ENCODE results near the gene ESCO1.

Gene ESCO1

DNA sequence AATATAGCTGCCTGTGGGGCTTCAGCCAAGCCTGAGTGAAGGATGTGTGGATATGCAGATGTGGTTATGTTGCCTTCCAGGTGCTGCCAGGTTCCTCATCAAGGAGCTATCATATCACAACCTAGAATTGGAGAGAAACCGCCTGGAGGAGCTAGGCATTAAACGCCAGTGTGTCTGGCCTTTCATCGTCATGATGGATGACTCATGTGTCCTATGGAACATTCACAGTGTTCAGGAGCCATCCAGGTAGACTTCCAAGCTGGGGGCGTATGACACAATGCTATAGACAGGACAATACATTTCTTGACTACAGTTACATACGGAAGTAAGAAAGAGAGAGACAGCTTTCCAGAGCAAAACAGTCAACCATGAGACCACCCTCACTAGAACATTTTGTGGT is 86.8 kb downstream of the ESCO1 start:
- H3K9ac ChIP-seq (ENCODE audit: low read depth, low read length): no peak overlapping the region
- no peaks in the 10 kb centered on the region for H3K4me1 ChIP-seq (ENCODE audit: control insufficient read depth, insufficient read depth, low read length)
- no peaks in the 10 kb centered on the region for H3K27me3 ChIP-seq (ENCODE audit: control insufficient read depth, insufficient read depth, low read length)
- H3K4me3 ChIP-seq (ENCODE audit: low read depth, low read length): no peak overlapping the region
- no peak overlapping the region for H3K27ac ChIP-seq (ENCODE audit: low read depth, low read length)
- peaks cover 6% of the 10 kb centered on the region; the same call in 1 of the 2 replicates for H3K36me3 ChIP-seq (ENCODE audit: control insufficient read depth, insufficient read depth, low read length)
- H3K9me3 ChIP-seq (ENCODE audit: control insufficient read depth, insufficient read depth, low read length): no peaks in the 10 kb centered on the region

DNA sequence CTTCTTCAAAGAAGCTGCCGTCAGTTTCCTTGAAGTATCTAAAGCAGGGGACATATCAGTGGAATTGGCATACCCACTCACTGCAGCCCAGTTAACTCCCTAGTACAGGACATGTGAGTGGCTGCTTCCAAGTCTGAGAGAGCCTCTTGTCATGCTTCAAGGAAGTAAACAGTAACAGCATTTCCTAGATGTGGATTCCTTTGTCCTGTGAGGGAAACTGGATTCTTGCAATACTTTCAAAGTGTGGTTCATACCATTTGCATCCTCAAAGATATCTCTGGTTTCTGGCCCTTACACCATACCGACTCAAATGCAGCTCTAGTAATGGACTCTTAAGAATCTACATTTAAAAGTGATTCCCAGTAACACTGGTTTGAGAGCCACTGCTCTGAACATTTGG is 87.2 kb downstream of the ESCO1 start:
- Histone ChIP-seq H3K27me3 (ENCODE audit: control insufficient read depth, insufficient read depth, low read length) (no peaks in the 10 kb centered on the region), H3K4me1 (ENCODE audit: control insufficient read depth, insufficient read depth, low read length) (no peaks in the 10 kb centered on the region), H3K36me3 (ENCODE audit: control insufficient read depth, insufficient read depth, low read length) (peaks cover 6% of the 10 kb centered on the region; the same call in 1 of the 2 replicates), H3K9ac (ENCODE audit: low read depth, low read length) (no peak overlapping the region), H3K27ac (ENCODE audit: low read depth, low read length) (no peak overlapping the region), H3K4me3 (ENCODE audit: low read depth, low read length) (no peak overlapping the region), H3K9me3 (ENCODE audit: control insufficient read depth, insufficient read depth, low read length) (no peaks in the 10 kb centered on the region)

DNA sequence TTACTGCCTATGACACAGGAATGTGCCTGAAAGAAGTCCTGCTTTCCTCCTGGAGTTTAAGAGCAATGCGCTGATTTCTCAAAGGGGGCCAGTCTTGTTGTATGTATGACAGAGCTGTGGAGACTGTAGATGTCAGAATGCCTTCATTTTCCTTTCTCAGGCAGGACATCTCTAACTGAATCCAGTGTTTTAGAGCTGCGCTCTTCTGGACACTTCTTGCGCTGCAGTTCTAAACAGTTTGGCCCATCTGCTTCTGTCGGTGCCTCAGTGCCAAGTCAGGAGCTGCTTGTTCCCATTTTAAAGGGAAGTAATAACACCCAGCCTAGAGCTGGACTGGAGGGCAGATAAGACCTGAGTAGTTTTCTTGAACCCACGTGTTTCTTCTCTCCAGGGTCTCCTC is 91.4 kb downstream of the ESCO1 start:
- H3K4me1 ChIP-seq (ENCODE audit: control insufficient read depth, insufficient read depth, low read length): no peaks in the 10 kb centered on the region
- no peak overlapping the region for H3K27ac ChIP-seq (ENCODE audit: low read depth, low read length)
- no peak overlapping the region for H3K9ac ChIP-seq (ENCODE audit: low read depth, low read length)
- H3K27me3 ChIP-seq (ENCODE audit: control insufficient read depth, insufficient read depth, low read length): no peaks in the 10 kb centered on the region
- peaks cover 6% of the 10 kb centered on the region; the same call in 1 of the 2 replicates for H3K36me3 ChIP-seq (ENCODE audit: control insufficient read depth, insufficient read depth, low read length)
- no peaks in the 10 kb centered on the region for H3K9me3 ChIP-seq (ENCODE audit: control insufficient read depth, insufficient read depth, low read length)
- H3K4me3 ChIP-seq (ENCODE audit: low read depth, low read length): no peak overlapping the region

DNA sequence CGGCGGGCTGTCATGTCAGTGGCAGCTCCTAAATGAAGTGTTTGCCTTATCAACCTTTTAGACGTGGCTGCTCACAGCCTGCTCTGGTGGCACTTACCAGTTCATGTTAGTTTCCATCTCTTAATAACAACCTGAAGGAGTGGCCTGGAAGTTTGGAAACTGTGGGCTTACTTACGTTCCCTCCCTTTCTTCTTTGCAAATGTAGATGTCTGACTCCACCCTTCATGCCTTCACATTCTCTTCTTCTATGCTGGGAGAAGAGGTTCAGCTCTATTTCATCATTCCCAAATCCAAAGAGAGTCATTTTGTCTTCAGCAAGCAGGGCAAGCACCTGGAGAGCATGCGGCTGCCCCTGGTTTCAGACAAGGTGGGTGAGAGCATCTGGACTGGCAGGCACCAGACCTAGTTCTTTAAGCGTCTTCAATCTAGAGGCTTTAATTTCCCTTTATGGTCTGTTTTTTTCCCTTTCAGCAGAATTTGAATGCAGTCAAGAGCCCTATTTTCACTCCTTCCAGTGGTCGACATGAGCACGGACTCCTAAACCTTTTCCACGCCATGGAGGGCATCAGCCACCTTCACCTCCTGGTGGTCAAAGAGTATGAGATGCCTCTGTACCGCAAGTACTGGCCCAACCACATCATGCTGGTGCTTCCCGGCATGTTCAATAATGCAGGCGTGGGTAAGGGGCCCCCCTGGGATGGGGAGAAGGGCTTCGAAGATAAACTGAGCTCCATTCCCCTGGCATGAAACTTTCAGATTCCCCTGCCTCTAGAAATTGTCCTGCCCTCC is 92.4 kb downstream of the ESCO1 start:
- Histone ChIP-seq H3K27me3 (ENCODE audit: control insufficient read depth, insufficient read depth, low read length) (no peaks in the 10 kb centered on the region), H3K27ac (ENCODE audit: low read depth, low read length) (no peak overlapping the region), H3K36me3 (ENCODE audit: control insufficient read depth, insufficient read depth, low read length) (no peaks in the 10 kb centered on the region), H3K4me1 (ENCODE audit: control insufficient read depth, insufficient read depth, low read length) (no peaks in the 10 kb centered on the region), H3K9ac (ENCODE audit: low read depth, low read length) (no peak overlapping the region), H3K9me3 (ENCODE audit: control insufficient read depth, insufficient read depth, low read length) (no peaks in the 10 kb centered on the region), H3K4me3 (ENCODE audit: low read depth, low read length) (no peak overlapping the region)

DNA sequence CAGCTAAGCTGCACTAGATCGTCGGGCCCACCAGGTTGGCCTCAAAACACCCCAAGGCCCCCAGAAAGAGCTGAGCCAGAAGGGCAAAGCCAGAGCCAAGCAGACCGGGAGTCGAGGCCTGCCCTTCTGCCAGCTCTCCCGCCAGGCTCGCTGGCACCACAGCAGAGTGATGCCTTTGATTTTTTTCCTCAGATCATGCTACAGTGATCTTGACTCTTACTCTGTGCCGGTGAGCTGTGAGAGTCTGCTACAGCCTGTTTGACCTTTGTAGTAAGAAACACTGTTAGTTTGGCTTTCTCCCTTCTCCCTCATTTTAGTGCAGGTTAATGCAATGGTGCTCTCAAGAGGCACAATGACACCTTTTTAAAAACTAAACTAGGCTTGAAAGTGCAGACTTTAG is 97.8 kb downstream of the ESCO1 start:
- no peaks in the 10 kb centered on the region for H3K36me3 ChIP-seq (ENCODE audit: control insufficient read depth, insufficient read depth, low read length)
- no peak overlapping the region for H3K27ac ChIP-seq (ENCODE audit: low read depth, low read length)
- no peaks in the 10 kb centered on the region; the same call in 1 of the 2 replicates for H3K4me1 ChIP-seq (ENCODE audit: control insufficient read depth, insufficient read depth, low read length)
- no peaks in the 10 kb centered on the region for H3K27me3 ChIP-seq (ENCODE audit: control insufficient read depth, insufficient read depth, low read length)
- H3K9ac ChIP-seq (ENCODE audit: low read depth, low read length): no peak overlapping the region
- H3K4me3 ChIP-seq (ENCODE audit: low read depth, low read length): no peak overlapping the region
- no peaks in the 10 kb centered on the region for H3K9me3 ChIP-seq (ENCODE audit: control insufficient read depth, insufficient read depth, low read length)

- H3K9me3 ChIP-seq (ENCODE audit: control insufficient read depth, insufficient read depth, low read length): no peaks in the 10 kb centered on the region
- no peaks in the 10 kb centered on the region for H3K36me3 ChIP-seq (ENCODE audit: control insufficient read depth, insufficient read depth, low read length)
- H3K9ac ChIP-seq (ENCODE audit: low read depth, low read length): no peak overlapping the region
- no peak overlapping the region for H3K4me3 ChIP-seq (ENCODE audit: low read depth, low read length)
- no peaks in the 10 kb centered on the region for H3K27me3 ChIP-seq (ENCODE audit: control insufficient read depth, insufficient read depth, low read length)
- H3K4me1 ChIP-seq (ENCODE audit: control insufficient read depth, insufficient read depth, low read length): no peaks in the 10 kb centered on the region; the same call in 1 of the 2 replicates
- H3K27ac ChIP-seq (ENCODE audit: low read depth, low read length): no peak overlapping the region
These were observed 100.5 kb downstream of the ESCO1 start for GRCh38 chr18:21499997-21500396.

GRCh38 chr18:21496277-21496835 is 104.1 kb downstream of the ESCO1 start:
- no peaks in the 10 kb centered on the region for H3K27me3 ChIP-seq (ENCODE audit: control insufficient read depth, insufficient read depth, low read length)
- no peak overlapping the region for H3K27ac ChIP-seq (ENCODE audit: low read depth, low read length)
- no peaks in the 10 kb centered on the region for H3K36me3 ChIP-seq (ENCODE audit: control insufficient read depth, insufficient read depth, low read length)
- no peaks in the 10 kb centered on the region for H3K9me3 ChIP-seq (ENCODE audit: control insufficient read depth, insufficient read depth, low read length)
- no peak overlapping the region for H3K9ac ChIP-seq (ENCODE audit: low read depth, low read length)
- no peaks in the 10 kb centered on the region; the same call in 1 of the 2 replicates for H3K4me1 ChIP-seq (ENCODE audit: control insufficient read depth, insufficient read depth, low read length)
- H3K4me3 ChIP-seq (ENCODE audit: low read depth, low read length): no peak overlapping the region

DNA sequence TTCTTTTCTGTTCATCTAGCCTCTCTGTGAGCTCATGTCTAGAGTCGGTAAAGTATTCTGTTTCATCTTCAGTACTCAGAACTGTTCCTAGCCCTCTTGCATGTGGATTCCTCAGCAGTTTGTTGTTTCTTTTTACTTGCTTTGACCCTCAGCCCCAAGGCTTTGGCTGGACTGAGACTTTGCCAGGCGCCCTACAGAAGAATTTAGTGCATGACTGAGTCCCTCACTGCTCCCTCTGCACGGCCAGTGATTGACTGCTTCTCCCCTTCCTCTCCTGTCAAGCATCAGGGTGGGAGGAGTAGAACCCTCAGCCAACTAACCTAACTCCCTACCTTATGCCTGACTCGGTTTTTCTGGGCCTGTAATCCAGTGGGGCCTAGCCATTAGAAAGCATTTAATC is 109.8 kb downstream of the ESCO1 start:
- Histone ChIP-seq H3K9ac (ENCODE audit: low read depth, low read length) (no peak overlapping the region), H3K9me3 (ENCODE audit: control insufficient read depth, insufficient read depth, low read length) (no peaks in the 10 kb centered on the region), H3K4me3 (ENCODE audit: low read depth, low read length) (no peak overlapping the region), H3K27ac (ENCODE audit: low read depth, low read length) (no peak overlapping the region), H3K27me3 (ENCODE audit: control insufficient read depth, insufficient read depth, low read length) (no peaks in the 10 kb centered on the region), H3K36me3 (ENCODE audit: control insufficient read depth, insufficient read depth, low read length) (no peaks in the 10 kb centered on the region), H3K4me1 (ENCODE audit: control insufficient read depth, insufficient read depth, low read length) (0 out of 2 replicates have a peak, but pooled peaks cover under 1% of the 10 kb centered on the region)

GRCh38 chr18:21489919-21490495 is 110.5 kb downstream of the ESCO1 start:
- Histone ChIP-seq H3K27ac (ENCODE audit: low read depth, low read length) (no peak overlapping the region), H3K9me3 (ENCODE audit: control insufficient read depth, insufficient read depth, low read length) (no peaks in the 10 kb centered on the region), H3K36me3 (ENCODE audit: control insufficient read depth, insufficient read depth, low read length) (no peaks in the 10 kb centered on the region), H3K9ac (ENCODE audit: low read depth, low read length) (no peak overlapping the region), H3K4me3 (ENCODE audit: low read depth, low read length) (no peak overlapping the region), H3K4me1 (ENCODE audit: control insufficient read depth, insufficient read depth, low read length) (peaks cover 8% of the 10 kb centered on the region), H3K27me3 (ENCODE audit: control insufficient read depth, insufficient read depth, low read length) (no peaks in the 10 kb centered on the region)

- Histone ChIP-seq H3K9ac (ENCODE audit: low read depth, low read length) (no peak overlapping the region), H3K9me3 (ENCODE audit: control insufficient read depth, insufficient read depth, low read length) (no peaks in the 10 kb centered on the region), H3K36me3 (ENCODE audit: control insufficient read depth, insufficient read depth, low read length) (no peaks in the 10 kb centered on the region), H3K4me1 (ENCODE audit: control insufficient read depth, insufficient read depth, low read length) (peaks cover 12% of the 10 kb centered on the region), H3K4me3 (ENCODE audit: low read depth, low read length) (no peak overlapping the region), H3K27me3 (ENCODE audit: control insufficient read depth, insufficient read depth, low read length) (no peaks in the 10 kb centered on the region), H3K27ac (ENCODE audit: low read depth, low read length) (no peak overlapping the region)
These were observed 111.3 kb downstream of the ESCO1 start for GRCh38 chr18:21489119-21489750.
